Upper lobe of left lung (tissue), 4 donors: ENCODE data around the gene CENPH.

Experiments
- EP300 ChIP-seq, 4 donors: sonication (generic); formaldehyde crosslinking; IDR thresholded peaks; one replicate each; pipeline ENCODE4 v1.5.1; 2017; ENCODE audit warnings: antibody characterized with exemption in 4 of 4, control low read depth in 2 of 4
- POLR2A ChIP-seq, 4 donors: fragments of 450-650 bp; IDR thresholded peaks; one replicate each; pipeline ENCODE4 v1.5.1; 2016 to 2017; ENCODE audit warnings: antibody characterized with exemption in 4 of 4, mild to moderate bottlenecking in 2 of 4
- POLR2AphosphoS5 ChIP-seq, 2 donors: sonication (generic); formaldehyde crosslinking; IDR thresholded peaks; one replicate each; pipeline ENCODE4 v1.5.1; 2017; ENCODE audit warnings: antibody characterized with exemption in 2 of 2
- TF ChIP-seq, protein P1 (sequence below), 6 experiments: fragments of 450-650 bp in 4 of 6; fragments of 200-600 bp in 2 of 6; sonication (generic) in 2 of 6; IDR thresholded peaks; one replicate each; pipeline ENCODE4 v1.5.1; 2016 to 2019; ENCODE audit warnings: antibody characterized with exemption in 6 of 6

DNA sequence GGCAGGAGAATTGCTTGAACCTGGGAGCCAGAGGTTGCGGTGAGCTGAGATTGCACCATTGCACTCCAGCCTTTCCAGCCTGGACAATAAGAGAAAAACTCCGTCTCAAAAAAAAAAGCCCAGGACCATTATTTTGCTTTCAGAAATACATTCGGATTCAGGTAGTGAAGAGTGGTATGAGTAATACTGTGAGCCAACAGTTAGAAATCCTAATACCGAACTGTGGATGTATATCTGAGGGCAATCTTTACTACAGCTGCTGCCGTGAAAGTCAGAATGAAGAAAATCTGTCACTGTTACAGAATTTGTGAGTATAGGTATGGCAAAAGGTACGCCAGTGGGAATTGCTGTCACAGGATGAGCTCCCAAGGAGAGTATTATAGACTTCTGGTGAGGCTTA, 41.9 kb downstream of the CENPH start:
- TF ChIP-seq POLR2A (IDR thresholded peaks at IDR 0.05) (no peak), POLR2AphosphoS5 (IDR thresholded peaks at IDR 0.05) (no peak), EP300 (IDR thresholded peaks at IDR 0.05) (no peak)
- TF ChIP-seq, protein P1, sequence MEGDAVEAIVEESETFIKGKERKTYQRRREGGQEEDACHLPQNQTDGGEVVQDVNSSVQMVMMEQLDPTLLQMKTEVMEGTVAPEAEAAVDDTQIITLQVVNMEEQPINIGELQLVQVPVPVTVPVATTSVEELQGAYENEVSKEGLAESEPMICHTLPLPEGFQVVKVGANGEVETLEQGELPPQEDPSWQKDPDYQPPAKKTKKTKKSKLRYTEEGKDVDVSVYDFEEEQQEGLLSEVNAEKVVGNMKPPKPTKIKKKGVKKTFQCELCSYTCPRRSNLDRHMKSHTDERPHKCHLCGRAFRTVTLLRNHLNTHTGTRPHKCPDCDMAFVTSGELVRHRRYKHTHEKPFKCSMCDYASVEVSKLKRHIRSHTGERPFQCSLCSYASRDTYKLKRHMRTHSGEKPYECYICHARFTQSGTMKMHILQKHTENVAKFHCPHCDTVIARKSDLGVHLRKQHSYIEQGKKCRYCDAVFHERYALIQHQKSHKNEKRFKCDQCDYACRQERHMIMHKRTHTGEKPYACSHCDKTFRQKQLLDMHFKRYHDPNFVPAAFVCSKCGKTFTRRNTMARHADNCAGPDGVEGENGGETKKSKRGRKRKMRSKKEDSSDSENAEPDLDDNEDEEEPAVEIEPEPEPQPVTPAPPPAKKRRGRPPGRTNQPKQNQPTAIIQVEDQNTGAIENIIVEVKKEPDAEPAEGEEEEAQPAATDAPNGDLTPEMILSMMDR (IDR thresholded peaks at IDR 0.05), result no peak
